Measurements from ENCODE around the gene SKP2.

SKP2 gene

DNA sequence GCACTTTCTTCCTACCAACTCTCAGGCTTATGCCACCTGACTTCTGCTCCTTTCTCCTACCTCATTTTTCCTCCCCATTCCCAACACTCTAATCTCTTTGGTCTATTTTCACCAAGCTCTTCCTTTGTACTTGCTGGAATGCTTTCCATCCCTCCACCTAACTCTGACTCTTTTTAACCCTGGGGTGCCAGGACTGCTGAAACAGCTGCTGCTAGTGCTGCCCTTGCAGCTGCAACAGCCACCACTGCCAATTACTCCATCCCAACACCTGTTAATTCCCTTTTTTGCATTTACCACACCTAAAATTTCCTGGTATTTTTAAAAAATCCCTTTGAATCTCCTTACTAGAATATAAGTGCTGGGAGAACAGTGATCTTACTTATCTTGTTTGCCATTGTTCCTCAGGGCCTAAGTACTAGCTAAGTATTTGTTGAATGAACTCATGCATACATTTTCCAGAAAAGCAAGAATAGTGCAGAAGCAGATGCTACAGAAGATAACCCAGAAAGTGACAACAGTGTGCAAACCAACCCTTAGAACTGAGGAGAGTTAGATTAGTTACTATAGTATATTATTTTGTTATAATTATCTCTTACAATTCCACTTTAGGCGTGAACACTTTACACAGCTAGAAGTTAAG is 78.4 kb downstream of the SKP2 start:
- Histone ChIP-seq H3K27me3 (ENCODE audit: insufficient read depth, low read length, poor library complexity) (no peaks in the 10 kb centered on the region), H2AFZ (ENCODE audit: low read depth, low read length) (no peak overlapping the region), H3K9me3 (ENCODE audit: insufficient read depth, low read length, severe bottlenecking) (no peaks in the 10 kb centered on the region), H4K20me1 (ENCODE audit: insufficient read depth, low read length) (no peaks in the 10 kb centered on the region), H3K4me3 (ENCODE audit: low read depth in 1 of 2, low read length in 2 of 2) (no peak overlapping the region), H3K27ac (ENCODE audit: low read length) (no peak overlapping the region), H3K4me1 (ENCODE audit: insufficient read depth, low read length) (no peaks in the 10 kb centered on the region), H3K4me2 (ENCODE audit: insufficient read depth, low read length) (no peak overlapping the region), H3K9ac (ENCODE audit: low read depth, low read length) (no peak overlapping the region), H3K79me2 (ENCODE audit: insufficient read depth, low read length) (peaks cover 18% of the 10 kb centered on the region; the same call in 1 of the 2 replicates), H3K36me3 (ENCODE audit: insufficient read depth, low read length) (peaks cover 11% of the 10 kb centered on the region; the same call in 1 of the 2 replicates)
- ATAC-seq (ENCODE audit: insufficient read depth, low read depth) (no peak), DNase-seq (no peak)
- no peak for TF ChIP-seq EZH2 (IDR thresholded peaks at IDR 0.05; ENCODE audit: borderline replicate concordance, low read depth, low read length, severe bottlenecking)
- TF ChIP-seq, protein P1, sequence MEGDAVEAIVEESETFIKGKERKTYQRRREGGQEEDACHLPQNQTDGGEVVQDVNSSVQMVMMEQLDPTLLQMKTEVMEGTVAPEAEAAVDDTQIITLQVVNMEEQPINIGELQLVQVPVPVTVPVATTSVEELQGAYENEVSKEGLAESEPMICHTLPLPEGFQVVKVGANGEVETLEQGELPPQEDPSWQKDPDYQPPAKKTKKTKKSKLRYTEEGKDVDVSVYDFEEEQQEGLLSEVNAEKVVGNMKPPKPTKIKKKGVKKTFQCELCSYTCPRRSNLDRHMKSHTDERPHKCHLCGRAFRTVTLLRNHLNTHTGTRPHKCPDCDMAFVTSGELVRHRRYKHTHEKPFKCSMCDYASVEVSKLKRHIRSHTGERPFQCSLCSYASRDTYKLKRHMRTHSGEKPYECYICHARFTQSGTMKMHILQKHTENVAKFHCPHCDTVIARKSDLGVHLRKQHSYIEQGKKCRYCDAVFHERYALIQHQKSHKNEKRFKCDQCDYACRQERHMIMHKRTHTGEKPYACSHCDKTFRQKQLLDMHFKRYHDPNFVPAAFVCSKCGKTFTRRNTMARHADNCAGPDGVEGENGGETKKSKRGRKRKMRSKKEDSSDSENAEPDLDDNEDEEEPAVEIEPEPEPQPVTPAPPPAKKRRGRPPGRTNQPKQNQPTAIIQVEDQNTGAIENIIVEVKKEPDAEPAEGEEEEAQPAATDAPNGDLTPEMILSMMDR (IDR thresholded peaks at IDR 0.05; ENCODE audit: borderline replicate concordance, extremely low read depth, low read length, poor library complexity, severe bottlenecking), result no peak

DNA sequence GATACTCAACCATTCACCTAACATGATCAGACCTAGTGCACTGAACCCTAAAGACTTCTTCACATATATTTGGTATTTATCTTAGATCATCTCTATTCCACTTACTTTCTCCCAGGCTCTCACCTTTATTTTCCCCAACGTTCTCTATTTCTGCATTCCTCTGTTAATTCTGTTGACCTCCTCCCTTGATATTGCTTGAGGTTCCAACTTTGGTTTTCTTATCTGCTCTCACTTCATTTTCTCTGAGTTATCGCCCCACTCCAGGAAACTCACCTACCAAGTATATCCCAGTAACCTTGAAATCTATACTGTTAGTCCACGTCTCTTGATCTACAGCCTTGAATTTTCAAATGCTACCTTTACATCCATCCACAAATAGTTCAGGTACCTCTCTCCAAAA is 80.6 kb downstream of the SKP2 start:
- ATAC-seq (ENCODE audit: insufficient read depth, low read depth) (no peak), DNase-seq (no peak)
- H3K27ac ChIP-seq (ENCODE audit: low read length), result no peak overlapping the region
- H3K79me2 ChIP-seq (ENCODE audit: insufficient read depth, low read length), result peaks cover 28% of the 10 kb centered on the region; the same call in 1 of the 2 replicates
- H3K9ac ChIP-seq (ENCODE audit: low read depth, low read length), result no peak overlapping the region
- no peak overlapping the region for H3K4me2 ChIP-seq (ENCODE audit: insufficient read depth, low read length)
- TF ChIP-seq EZH2 (IDR thresholded peaks at IDR 0.05; ENCODE audit: borderline replicate concordance, low read depth, low read length, severe bottlenecking), result no peak
- TF ChIP-seq, protein P1 (IDR thresholded peaks at IDR 0.05; ENCODE audit: borderline replicate concordance, extremely low read depth, low read length, poor library complexity, severe bottlenecking), result no peak
- no peaks in the 10 kb centered on the region for H3K4me1 ChIP-seq (ENCODE audit: insufficient read depth, low read length)
- no peaks in the 10 kb centered on the region for H4K20me1 ChIP-seq (ENCODE audit: insufficient read depth, low read length)
- no peak overlapping the region for H2AFZ ChIP-seq (ENCODE audit: low read depth, low read length)
- no peaks in the 10 kb centered on the region for H3K9me3 ChIP-seq (ENCODE audit: insufficient read depth, low read length, severe bottlenecking)
- no peaks in the 10 kb centered on the region for H3K27me3 ChIP-seq (ENCODE audit: insufficient read depth, low read length, poor library complexity)
- H3K4me3 ChIP-seq (ENCODE audit: low read depth in 1 of 2, low read length in 2 of 2), result no peak overlapping the region
- no peaks in the 10 kb centered on the region for H3K36me3 ChIP-seq (ENCODE audit: insufficient read depth, low read length)

All from DND-41 (cell line).